Measurements from ENCODE around the gene ODAD3.
"Not testable (repeated sequence)": the region's sequence is repeated elsewhere in the genome, so short reads cannot be mapped to it uniquely, and the experiment has no call there.

The ODAD3 gene

GRCh38 chr19:11458912-11459311 is 24.0 kb upstream of the ODAD3 start:
- not testable (repeated sequence) for ATAC-seq

GRCh38 chr19:11458236-11458900 is 23.4 kb upstream of the ODAD3 start:
- no peak for ATAC-seq

GRCh38 chr19:11457831-11458230 is 22.9 kb upstream of the ODAD3 start:
- ATAC-seq: no peak

GRCh38 chr19:11457115-11457514 is 22.2 kb upstream of the ODAD3 start:
- ATAC-seq: no peak

- no peak for ATAC-seq
These were observed 21.7 kb upstream of the ODAD3 start for GRCh38 chr19:11456659-11457058.

- not testable (repeated sequence) for ATAC-seq
These were observed 20.3 kb upstream of the ODAD3 start for GRCh38 chr19:11455233-11455554.

GRCh38 chr19:11453468-11454341 is 18.8 kb upstream of the ODAD3 start:
- no peak for ATAC-seq

- ATAC-seq: no peak
These were observed 17.8 kb upstream of the ODAD3 start for GRCh38 chr19:11452620-11453310.

- no peak for ATAC-seq
These were observed 17.1 kb upstream of the ODAD3 start for GRCh38 chr19:11451871-11452619.

- no peak for ATAC-seq
These were observed 16.5 kb upstream of the ODAD3 start for GRCh38 chr19:11451327-11451870.

- ATAC-seq: no peak
These were observed 15.8 kb upstream of the ODAD3 start for GRCh38 chr19:11450570-11451326.

- ATAC-seq: no peak
These were observed 14.1 kb upstream of the ODAD3 start for GRCh38 chr19:11448923-11449554.

GRCh38 chr19:11448410-11448809 is 13.5 kb upstream of the ODAD3 start:
- no peak for ATAC-seq

GRCh38 chr19:11447347-11448262 is 12.7 kb upstream of the ODAD3 start:
- no peak for ATAC-seq

GRCh38 chr19:11446652-11447301 is 11.9 kb upstream of the ODAD3 start:
- ATAC-seq: peak; percentile 51 to 64

- ATAC-seq: no peak
These were observed 11.3 kb upstream of the ODAD3 start for GRCh38 chr19:11446271-11446651.

- no peak for ATAC-seq
These were observed 10.2 kb upstream of the ODAD3 start for GRCh38 chr19:11445141-11445540.

- ATAC-seq: no peak
These were observed 9.1 kb upstream of the ODAD3 start for GRCh38 chr19:11444059-11444458.

- ATAC-seq: no peak
These were observed 3.0 kb upstream of the ODAD3 start for GRCh38 chr19:11437955-11438354.

- ATAC-seq: no peak
These were observed 952 bp upstream of the ODAD3 start for GRCh38 chr19:11435833-11436313.
